IPS-18c (cell line): Measurements from ENCODE around the gene DCC.

Experiments used
- H3K4me3 ChIP-seq: 2 replicates; pipeline ENCODE4 v1.7.0; 2013; ENCODE audit warnings: low read depth, mild to moderate bottlenecking, low read length, moderate library complexity; ENCODE audit not compliant: insufficient read depth
- H3K9me3 ChIP-seq: one replicate; pipeline ENCODE4 v1.6.1; 2013; ENCODE audit warnings: mild to moderate bottlenecking, low read length, moderate library complexity; ENCODE audit not compliant: control insufficient read depth, insufficient read depth

The DCC gene

GRCh38 chr18:53567929-53568574 lies 1228.1 kb downstream of the DCC start:
- Histone ChIP-seq H3K4me3 (no peak overlapping the region), H3K9me3 (no peaks in the 10 kb centered on the region)
